Measurements from ENCODE around the gene FAM117B.
"Not testable (repeated sequence)": the region's sequence is repeated elsewhere in the genome, so short reads cannot be mapped to it uniquely, and the experiment has no call there.

FAM117B gene

DNA sequence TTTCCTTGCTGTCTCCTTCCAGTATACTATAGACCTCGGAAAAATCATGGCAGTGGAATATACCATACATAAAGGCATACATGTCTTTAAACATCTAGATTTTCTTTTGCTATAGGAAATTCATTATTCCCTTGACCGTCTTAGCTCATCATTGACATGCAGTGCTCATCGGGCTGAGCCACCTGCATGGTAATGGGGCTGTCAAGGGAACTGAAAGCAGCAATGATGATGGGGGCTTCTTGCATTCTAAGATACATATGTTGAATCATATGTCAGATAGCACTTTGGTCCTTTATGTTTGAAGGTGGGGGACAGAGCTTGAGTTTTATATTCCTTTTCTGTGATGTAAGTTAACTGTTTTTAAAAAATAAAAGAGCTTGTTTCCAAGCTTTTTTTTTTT lies 130.2 kb downstream of the FAM117B start:
- DNase-seq, result no peak

DNA sequence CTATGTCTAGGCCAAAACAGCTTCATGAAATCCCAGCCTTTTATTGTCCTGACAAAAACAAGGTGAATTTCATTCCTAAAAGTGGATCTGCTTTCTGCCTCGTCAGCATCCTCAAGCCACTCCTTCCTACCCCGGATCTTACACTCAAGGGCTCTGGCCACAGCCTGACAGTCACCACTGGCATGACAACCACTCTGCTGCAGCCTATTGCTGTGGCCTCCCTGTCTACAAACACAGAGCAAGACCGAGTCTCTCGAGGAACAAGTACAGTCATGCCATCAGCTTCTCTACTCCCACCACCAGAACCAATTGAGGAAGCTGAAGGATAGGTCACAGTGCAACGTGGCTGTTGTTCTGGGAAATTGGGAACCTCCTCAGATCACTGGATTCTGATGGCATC lies 130.7 kb downstream of the FAM117B start:
- no peak for DNase-seq

DNA sequence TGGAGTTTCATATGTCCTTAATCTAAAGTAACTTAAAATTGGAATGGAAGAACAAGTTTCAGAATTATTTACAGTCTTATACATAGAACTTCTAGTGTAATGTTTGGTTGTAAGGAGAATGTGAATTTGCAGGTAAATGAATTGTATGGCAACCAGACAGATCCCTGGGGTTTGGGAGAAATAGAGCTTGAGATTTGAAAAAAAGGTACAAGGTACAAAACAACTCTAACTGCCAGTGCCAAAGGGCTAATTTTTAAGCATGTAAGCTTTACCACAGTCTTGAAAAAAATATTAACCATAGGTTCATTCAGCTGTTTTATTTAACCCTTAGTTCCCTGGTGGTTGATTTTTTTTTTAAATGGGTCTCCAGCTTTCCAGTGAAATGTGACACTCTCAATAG lies 133.5 kb downstream of the FAM117B start:
- DNase-seq, result no peak

DNA sequence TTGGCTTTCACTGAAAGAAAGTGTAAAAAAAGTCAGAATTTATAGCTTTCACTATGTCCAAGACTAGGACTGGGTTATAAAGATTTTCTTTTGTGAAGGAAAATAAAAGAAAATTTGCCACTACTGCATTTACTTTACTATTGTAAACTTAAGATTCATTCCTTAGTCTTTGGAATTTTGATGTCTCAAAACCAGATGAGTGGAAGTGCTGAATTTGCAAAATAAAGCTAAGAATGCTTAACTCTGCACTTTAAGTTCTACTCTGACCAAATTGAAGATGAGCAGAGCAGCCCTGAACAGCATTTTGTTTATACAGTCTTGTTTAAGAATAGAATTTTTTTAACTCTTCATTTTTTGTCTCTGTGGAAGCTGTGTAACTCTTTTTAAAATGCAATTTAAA lies 134.4 kb downstream of the FAM117B start:
- DNase-seq, result no peak

DNA sequence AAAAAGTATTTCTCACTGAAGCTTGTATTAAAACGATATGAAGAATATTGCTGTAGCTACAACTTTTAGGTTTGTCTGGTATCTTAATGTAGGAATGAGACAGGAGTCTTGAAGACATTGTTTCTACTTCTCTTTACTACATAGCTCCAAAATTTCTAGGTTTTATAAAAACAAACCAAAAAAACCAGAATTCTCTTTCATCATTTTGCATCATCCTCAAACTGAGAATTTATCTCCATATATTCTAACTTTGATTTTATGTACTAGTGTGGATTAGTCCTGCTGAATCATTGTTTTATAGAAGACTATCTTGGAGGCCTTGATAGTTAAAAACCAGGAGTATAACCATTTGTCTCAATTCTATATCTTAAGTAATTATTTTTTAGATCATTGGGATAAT lies 136.6 kb downstream of the FAM117B start:
- DNase-seq, result no peak

DNA sequence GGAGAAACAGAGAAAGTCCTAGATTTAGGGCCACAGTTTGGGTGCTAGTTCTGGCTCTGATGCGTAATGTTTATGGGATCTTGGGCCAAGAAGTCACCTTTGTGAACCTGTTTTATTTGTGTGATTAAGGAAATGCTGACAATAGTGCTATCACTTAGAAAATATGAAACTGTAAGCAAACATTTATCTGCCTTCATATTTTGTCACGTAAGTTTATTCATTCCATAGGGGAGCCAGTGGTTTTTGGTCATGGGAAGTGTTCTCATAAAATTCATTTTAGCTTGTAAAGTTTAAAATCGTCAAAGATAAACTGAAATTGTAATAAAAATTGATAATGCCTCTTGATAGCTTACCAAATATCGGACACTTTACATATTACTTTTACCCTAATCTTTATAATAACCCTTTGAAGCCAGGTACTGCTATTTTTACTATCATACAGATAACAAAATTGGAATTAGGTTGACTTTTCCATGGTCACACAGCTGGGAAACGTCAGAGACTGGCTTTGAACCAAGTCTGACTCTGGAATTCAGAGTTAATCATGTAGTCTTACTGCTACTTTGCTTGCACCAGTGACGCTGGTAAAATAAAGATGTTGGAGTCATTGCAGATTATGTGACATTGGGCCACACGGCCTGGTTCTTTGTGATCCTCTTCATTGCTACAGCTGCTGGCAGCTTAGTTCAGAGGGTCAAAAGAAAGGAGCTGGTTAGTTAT lies 137.1 kb downstream of the FAM117B start:
- no peak for DNase-seq

DNA sequence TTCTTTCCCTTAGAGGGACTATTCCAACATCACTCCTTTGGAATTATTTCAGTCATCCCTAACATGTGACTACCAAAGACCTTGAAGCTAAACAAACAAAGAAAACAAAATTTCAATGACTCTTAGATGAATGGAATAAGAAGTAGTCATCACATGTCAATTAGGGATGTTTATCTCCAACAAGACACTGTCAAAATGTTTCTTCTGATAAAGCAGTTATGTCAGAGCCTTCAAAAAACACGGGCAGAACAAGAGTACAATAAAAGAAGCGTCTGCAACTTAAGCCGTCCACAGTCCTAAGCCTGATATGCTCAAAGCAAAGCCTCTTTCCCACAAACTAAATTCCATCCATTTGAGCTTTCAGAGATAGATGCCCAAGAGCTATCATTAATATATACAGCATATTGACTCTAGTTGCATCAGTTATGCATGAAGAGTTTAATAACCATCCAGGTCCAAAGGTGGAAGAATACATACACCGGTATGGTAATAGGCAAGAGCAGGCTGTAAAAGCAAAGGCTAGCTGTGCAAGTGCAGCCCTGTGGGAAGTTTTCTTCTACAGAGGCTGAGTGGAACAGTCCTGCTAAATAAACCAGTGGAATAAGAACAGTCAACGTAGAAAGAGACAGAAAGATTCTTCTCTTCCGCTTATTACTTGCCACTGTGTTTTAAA lies 138.7 kb downstream of the FAM117B start:
- DNase-seq, result no peak

DNA sequence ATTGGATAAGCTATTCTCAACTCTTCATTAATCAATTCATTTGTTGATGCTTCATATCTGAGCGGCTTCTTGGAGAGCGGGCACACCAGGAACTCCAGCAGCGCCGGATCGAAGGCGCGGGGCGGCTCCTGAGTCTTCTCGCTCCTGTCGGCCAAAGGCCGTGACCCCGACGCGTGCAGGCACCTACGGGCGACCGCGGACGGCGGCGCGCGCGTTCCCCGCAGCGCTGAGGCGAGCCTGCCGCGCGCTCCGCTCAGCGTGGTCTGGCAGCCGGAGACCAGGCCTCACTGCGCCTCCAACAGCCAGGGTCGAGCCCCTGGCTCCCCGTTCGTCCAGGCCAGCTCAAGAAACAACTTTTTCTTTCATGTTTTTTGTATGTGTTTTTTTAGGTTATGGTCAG lies 139.3 kb downstream of the FAM117B start:
- DNase-seq, result no peak

DNA sequence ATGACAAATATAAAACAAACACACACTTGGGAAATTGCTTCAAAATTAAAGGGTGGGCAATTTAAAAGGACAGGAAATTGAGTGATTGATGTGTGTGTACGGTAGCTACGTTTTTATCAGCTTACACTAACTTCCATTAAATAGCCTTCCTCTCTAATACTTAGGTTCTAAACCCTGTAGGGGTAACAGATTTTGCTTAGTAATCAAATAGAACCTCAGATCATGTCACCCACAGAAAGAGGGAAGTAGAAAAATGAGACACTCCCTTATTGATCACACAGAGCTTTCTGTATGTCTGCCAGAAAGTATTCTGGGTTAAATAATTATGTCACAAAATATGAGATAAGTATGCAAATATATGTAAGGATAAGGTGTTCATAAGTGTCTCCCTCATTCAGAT lies 143.4 kb downstream of the FAM117B start:
- DNase-seq, result no peak

DNA sequence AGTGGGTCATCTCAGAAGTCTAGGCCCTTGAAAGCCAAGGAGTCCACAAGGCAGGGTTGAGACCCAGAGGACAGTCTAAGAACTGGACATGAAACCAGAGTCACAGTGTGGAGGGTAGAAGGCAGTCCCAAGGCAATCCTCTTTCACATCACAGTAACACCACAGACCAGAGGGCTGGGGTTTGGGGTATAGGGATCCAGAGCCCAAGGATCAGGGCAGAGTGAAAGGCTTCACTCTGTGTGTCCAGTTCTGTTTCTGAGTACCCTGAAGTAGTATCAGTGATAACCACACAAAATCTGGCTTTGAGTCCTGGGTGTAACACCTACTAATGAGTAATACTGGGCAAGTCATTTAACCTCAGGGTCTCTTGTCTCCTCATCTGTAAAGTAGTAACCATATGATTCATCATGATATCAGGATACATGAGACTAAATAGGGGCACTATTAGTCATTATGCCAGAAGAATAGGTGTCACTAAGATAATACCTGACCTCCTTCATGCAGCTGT lies 145.8 kb downstream of the FAM117B start:
- DNase-seq, result no peak

DNA sequence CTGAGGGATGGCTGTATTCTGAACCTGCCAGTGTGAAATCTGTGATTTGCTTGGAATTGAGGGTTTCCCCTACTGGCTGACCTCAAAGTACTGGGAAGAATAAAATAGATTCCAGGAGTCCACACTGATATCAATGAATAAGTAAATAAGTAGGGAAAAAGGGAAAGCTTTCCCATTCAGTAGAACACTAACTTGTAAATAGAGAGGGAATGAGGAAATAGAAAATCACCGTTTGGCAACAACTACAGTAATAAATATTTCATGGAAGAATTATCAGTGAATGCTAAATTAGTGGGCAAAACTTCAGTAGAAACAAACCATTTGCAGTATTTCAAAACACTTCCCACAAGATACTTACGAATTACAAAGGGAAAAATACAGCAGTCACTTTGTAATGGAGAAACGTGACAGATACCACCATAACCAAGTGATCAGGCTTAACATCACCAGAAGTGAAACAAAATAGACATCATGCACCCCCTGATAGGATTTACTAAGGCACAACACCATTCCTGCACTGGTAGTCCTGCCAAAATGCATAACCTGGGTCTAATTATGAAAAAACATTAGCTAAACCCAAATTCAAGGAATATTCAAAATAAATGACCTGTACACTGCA lies 148.3 kb downstream of the FAM117B start:
- DNase-seq, result no peak

DNA sequence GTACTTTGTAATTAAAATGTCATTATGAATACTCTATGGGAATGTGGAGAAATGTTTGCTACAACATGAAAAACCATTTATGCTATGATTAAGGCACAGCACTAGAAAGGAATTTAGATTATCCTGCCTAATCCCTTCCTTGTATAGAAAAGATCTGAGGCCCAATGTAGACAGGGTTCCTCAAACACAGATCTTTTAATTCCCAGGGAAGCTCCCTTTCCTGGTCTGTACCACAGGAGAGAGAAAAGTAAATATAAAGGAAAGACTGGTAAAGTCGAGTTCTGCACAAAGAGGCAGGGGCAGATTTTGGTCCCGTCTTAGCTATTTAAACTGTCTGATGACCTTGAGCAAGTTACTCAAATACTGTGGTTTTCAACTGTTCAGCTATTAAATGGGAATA lies 152.1 kb downstream of the FAM117B start:
- no peak for DNase-seq

DNA sequence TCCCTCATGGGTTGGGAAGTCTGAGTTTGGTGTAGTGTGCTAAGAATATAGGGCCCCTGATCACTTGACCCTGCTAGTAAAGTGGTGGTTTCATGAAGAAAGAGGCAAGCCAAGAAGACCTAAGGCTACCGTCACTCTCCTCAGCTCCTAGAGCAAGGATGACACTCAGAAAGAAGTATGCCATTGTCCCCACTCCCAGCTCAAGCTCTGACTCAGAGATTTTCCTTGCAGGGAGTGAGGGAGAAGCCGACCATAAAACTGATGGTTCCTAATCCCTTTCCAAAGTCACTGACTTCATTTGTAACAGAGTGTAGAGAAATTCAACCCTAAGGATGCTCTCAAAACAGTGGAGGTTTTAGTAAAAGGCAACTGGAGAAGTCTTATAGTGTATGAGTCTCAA lies 155.9 kb downstream of the FAM117B start:
- no peak for DNase-seq

DNA sequence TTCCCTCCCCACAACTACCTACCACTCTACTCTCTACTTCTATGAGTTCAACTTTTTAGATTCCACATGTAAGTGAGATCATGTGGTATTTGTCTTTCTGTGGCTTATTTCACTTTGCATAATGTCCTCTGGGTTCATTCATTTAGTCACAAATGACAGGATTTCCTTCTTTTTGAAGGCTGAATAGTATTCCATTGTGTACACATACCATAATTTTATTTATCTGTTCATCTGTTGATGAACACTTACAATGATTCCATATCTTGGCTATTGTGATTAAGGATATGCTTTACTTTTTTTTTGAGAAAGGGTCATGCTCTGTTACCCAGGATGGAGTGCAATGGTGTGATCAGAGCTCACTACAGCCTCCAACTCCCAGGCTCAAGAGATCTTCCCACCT lies 163.2 kb downstream of the FAM117B start:
- no peak for DNase-seq

DNA sequence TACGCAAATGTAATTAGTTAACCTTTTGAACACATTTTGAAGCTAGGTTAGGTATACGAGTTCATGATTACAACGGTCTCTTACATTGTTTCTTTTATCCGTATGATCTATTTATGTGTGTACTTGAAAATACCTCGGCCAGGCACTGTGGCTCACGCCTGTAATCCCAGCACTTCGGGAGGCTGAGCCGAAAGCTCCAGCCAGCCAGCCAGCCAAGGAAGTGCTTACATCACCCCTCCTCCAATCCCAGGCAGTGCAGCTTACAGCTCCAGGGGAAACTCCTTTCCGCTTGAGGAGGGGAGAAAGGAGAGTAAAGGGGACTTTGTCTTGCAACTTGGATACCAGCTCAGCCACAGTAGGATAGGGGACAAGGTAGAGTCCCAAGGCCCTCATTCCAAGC lies 171.1 kb downstream of the FAM117B start:
- DNase-seq, result not testable (repeated sequence)

DNA sequence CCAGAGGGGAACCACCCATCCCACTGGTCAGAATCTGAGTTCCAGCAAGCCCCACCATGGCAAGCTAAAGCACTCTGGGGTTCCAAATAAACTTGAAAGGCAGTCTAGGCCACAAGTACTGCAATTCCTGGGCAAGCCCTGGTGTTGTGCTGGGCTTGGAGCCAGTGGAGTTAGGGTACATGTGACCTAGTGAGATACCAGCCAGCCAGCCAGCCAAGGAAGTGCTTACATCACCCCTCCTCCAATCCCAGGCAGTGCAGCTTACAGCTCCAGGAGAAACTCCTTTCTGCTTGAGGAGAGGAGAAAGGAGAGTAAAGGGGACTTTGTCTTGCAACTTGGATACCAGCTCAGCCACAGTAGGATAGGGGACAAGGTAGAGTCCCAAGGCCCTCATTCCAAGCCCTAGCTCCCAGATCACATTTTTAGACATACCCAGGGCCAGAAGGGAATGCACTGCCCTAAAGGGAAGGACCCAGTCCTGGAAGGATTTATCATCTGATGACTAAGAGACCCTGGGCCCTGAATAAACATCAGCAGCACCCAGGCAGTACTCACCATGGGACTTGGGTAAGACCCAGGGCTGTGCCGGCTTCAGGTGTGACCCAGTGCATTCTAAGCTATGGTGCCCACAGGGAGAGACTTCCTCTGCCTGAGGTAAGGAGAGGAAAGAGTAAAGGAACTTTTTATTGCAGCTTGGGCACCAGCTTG lies 172.8 kb downstream of the FAM117B start:
- DNase-seq, result not testable (repeated sequence)

DNA sequence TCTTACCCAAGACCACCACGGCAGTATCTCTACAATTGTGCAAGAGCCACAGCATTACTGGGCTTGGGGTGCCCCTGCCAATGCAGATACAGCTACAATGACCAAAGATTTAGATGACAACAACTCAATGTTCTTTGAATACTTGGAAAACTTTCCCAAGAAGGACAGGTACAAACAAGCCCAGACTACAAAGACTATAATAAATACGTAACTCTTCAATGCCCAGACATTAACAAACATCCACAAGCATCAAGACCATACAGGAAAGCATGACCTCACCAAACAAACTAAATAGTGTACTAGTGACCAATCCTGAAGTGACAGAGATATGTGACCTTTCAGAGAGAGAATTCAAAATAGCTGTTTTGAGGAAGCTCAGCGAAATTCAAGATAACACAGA lies 174.0 kb downstream of the FAM117B start:
- DNase-seq, result no peak

DNA sequence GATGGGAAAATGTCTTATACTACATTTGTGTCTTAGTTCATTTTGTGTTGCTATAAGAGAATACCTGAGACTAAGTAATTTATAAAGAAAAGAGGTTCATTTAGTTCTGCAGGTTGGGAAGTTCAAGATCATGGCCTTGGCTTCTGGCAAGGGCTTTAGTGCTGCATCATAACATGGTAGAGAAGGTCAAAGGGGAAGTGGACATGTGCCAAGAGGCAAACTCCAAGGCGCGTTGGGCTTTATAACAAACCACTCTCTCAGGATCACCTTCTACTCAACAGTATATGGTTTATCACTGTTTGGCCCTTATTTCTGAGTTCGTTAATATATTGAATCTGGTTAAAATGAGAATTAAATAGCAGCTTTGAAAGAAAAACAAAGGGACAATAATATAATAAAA lies 178.6 kb downstream of the FAM117B start:
- no peak for DNase-seq

DNA sequence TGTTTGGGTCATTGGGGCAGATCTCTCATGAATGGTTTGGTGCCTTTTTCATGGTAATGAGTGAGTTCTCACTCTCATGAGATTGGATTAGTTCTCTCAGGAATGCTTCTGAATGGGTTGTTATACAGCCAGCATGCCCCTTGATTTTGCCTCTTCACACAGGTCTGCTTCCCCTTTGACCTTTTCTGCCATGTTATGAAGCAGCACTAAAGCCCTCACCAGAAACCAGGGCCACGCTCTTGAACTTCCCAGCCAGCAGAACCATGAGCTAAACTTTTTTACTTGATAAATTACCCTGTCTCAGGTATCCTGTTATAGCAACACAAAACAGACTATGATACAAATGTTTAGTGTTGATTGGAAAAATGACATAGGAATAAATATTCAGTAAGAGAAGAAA lies 179.5 kb downstream of the FAM117B start:
- DNase-seq, result no peak

DNA sequence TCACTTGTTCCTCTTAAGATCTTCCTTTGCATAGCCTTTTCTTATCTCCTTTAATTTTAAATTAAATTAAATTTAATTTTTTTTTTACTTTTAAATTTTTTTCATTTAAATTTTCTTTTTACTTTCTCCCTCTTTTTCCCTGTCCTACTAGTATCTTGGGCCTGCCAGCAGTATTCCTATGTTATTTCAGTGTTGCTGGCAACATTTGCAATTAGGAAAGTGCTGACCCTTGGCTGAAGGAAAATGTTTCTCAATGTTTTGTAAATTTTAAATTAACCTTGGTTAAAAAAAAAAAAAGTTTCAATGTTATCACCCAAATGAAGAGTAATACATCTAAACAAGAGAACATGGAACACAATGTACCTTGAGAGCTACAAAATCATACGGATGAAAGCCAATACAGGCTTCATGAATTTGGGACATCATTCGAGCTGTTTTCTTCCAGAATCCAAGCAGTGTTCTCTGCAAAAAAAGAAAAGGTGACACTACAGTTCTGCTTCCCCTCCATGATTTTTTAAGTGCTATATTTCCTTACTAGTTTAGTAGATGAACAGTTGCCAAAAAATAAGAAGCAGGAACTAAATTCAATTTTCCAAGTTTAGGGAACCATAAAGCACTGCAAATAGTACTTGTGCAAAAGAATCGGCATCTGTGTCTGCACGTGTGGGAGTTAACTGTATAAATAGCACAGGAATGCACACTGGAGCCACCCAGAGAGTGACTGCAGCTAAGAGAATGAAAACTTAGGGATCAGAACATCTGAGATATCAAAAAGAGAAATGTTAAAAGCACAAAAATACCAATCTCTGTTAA lies 181.0 kb downstream of the FAM117B start:
- no peak for DNase-seq

DNA sequence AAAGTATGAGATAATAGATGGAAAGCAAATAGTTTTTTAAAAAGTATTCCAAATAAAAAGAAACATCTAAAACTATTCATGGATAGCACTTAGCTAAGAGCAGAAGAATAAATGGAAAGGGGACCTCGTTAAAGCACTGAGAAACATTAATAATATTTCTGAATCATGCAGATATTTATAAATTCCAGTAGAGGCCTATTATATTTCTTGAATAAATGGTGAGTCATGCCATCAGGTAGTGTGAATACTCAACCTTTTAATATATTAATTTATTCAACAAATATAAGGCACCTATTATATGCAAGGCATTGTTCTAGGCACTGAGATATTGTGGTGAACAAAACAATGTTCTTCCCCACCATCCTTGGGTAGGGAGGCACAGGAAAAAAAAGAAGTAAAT lies 183.0 kb downstream of the FAM117B start:
- DNase-seq, result no peak

DNA sequence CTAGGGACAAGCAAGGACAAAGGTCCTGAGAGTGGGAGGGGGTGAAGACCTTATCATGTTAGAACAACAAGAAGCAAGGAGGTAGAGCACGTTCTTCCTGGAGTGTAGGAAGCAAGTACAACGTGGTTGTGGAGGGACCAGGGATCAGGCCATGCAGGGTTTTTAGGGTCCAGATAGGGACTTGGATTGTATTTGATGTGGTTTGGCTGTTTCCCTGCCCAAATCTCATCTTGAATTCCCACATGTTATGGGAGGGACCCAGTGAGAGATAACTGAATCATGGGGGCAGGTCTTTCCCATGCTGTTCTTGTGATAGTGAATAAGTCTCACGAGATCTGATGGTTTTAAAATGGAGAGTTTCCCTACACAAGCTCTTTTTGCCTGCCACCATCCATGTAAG lies 183.6 kb downstream of the FAM117B start:
- DNase-seq, result no peak

Measured in activated effector memory CD4-positive, alpha-beta T cell treated with Interleukin-2 at 50 U/mL for 16 hours (primary cell).